DOHH2 (cell line): ENCODE measurements around the gene ZNF181.

Experiments used
- H3F3A ChIP-seq: fragments of 200-600 bp; sonication (generic), shearing (Covaris generic); 2 replicates; pipeline ENCODE4 v1.6.0; 2016; ENCODE audit warnings: antibody characterized with exemption, mild to moderate bottlenecking; ENCODE audit not compliant: control insufficient read depth, insufficient read depth
- H3K27ac ChIP-seq: fragments of 200-600 bp; sonication (generic); 2 replicates; pipeline ENCODE4 v1.5.1; 2014; ENCODE audit warnings: low read depth, mild to moderate bottlenecking, low read length, moderate library complexity
- H3K27me3 ChIP-seq: fragments of 200-600 bp; sonication (generic); 2 replicates; pipeline ENCODE4 v1.6.1; 2014; ENCODE audit warnings: mild to moderate bottlenecking, low read length, mixed read lengths; ENCODE audit not compliant: control insufficient read depth
- H3K36me3 ChIP-seq: fragments of 200-600 bp; sonication (generic); 2 replicates; pipeline ENCODE4 v1.6.1; 2014; ENCODE audit warnings: mild to moderate bottlenecking, low read length, moderate library complexity, mixed read lengths; ENCODE audit not compliant: control insufficient read depth
- H3K4me1 ChIP-seq: fragments of 200-600 bp; sonication (generic); 2 replicates; pipeline ENCODE4 v1.6.1; 2014; ENCODE audit warnings: mild to moderate bottlenecking, low read length, mixed read lengths; ENCODE audit not compliant: control insufficient read depth
- H3K4me2 ChIP-seq: fragments of 200-600 bp; sonication (generic); 2 replicates; pipeline ENCODE4 v1.6.0; 2014; ENCODE audit warnings: mild to moderate bottlenecking, low read length, moderate library complexity
- H3K4me3 ChIP-seq: fragments of 200-600 bp; sonication (generic); 2 replicates; pipeline ENCODE4 v1.5.1; 2014; ENCODE audit warnings: mild to moderate bottlenecking, low read length, mixed read lengths
- H3K79me2 ChIP-seq: fragments of 200-600 bp; sonication (generic); 2 replicates; pipeline ENCODE4 v1.6.1; 2014; ENCODE audit warnings: mild to moderate bottlenecking, low read length, mixed read lengths; ENCODE audit not compliant: control insufficient read depth
- H3K9me2 ChIP-seq: fragments of 200-600 bp; sonication (generic); replicated peaks from 2 replicates; pipeline ENCODE4 v1.6.1; 2014; ENCODE audit warnings: mild to moderate bottlenecking, low read length, mixed read lengths; ENCODE audit not compliant: control insufficient read depth
- H3K9me3 ChIP-seq: fragments of 200-600 bp; sonication (generic); 2 replicates; pipeline ENCODE4 v1.6.1; 2014; ENCODE audit warnings: antibody characterized with exemption, low read length, mixed read lengths; ENCODE audit not compliant: control insufficient read depth, insufficient read depth
- H4K20me1 ChIP-seq: fragments of 200-600 bp; sonication (generic); 2 replicates; pipeline ENCODE4 v1.6.0; 2014; ENCODE audit warnings: low read depth, mild to moderate bottlenecking, antibody characterized with exemption, low read length, moderate library complexity; ENCODE audit not compliant: control insufficient read depth, insufficient read depth
- EZH2phosphoT487 ChIP-seq: fragments of 200-600 bp; sonication (generic); IDR thresholded peaks from 2 replicates; pipeline ENCODE4 v1.6.1; 2017; ENCODE audit warnings: borderline replicate concordance, mild to moderate bottlenecking, antibody characterized with exemption, low read length, moderate library complexity, mixed read lengths
- TF ChIP-seq, protein P1 (sequence below): fragments of 200-600 bp; sonication (generic); IDR thresholded peaks from one replicate; pipeline ENCODE4 v1.5.1; 2014; ENCODE audit warnings: antibody characterized with exemption, mild to moderate bottlenecking, low read depth, low read length; ENCODE audit not compliant: poor library complexity, severe bottlenecking

ZNF181 gene

DNA sequence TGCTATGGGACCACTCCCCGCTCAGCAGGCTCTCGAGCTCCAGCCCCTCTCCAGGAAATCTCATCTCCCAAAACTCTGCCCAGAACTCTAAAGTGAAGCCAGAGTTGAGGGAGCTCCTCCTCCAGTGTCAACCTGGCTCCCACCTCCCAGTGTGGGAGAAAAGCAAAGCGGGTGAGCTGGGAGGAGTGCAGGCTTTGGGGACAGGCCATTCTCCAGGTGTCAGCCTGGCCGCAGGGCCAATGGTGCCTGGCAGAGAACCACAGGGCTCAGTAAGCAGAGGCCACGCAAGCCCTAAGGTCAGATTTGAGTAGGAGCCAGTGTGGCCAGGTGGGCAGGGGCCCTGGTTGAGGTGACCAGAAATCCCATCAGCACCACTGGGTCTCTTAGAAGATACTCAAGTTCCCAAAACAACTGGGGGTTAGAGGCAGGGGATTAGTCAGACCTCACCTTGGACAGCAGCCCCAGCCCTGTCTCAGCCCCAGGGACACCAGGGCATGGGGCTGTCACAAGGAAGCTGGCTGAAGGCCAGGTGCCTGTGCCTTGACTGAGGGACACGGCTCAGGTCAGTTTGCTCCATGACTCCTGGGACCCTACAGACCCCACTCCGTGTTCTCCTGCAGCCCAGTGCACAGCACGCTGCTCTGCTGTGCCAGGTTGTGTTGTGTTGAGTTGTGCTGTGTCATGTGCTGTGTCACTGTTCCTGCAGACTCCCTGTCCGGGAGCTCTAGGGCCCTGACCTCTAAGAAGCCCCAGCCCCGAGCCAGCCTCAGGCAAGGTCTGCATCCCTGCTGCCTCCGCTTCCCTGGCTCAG lies 2.8 kb upstream of the ZNF181 start:
- H3K36me3 ChIP-seq: no peaks in the 10 kb centered on the region
- no peaks in the 10 kb centered on the region for H3F3A ChIP-seq
- H3K4me3 ChIP-seq: no peak overlapping the region
- H3K79me2 ChIP-seq: peaks cover 2% of the 10 kb centered on the region; the same call in 1 of the 2 replicates
- no peak overlapping the region for H3K27ac ChIP-seq
- no peak for TF ChIP-seq EZH2phosphoT487
- TF ChIP-seq, protein P1, sequence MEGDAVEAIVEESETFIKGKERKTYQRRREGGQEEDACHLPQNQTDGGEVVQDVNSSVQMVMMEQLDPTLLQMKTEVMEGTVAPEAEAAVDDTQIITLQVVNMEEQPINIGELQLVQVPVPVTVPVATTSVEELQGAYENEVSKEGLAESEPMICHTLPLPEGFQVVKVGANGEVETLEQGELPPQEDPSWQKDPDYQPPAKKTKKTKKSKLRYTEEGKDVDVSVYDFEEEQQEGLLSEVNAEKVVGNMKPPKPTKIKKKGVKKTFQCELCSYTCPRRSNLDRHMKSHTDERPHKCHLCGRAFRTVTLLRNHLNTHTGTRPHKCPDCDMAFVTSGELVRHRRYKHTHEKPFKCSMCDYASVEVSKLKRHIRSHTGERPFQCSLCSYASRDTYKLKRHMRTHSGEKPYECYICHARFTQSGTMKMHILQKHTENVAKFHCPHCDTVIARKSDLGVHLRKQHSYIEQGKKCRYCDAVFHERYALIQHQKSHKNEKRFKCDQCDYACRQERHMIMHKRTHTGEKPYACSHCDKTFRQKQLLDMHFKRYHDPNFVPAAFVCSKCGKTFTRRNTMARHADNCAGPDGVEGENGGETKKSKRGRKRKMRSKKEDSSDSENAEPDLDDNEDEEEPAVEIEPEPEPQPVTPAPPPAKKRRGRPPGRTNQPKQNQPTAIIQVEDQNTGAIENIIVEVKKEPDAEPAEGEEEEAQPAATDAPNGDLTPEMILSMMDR: no peak
- no peak overlapping the region for H3K4me2 ChIP-seq
- H3K4me1 ChIP-seq: peaks cover 16% of the 10 kb centered on the region
- H3K27me3 ChIP-seq: no peaks in the 10 kb centered on the region; the same call in 1 of the 2 replicates
- no peaks in the 10 kb centered on the region for H4K20me1 ChIP-seq
- H3K9me3 ChIP-seq: no peaks in the 10 kb centered on the region
- no peaks in the 10 kb centered on the region for H3K9me2 ChIP-seq

DNA sequence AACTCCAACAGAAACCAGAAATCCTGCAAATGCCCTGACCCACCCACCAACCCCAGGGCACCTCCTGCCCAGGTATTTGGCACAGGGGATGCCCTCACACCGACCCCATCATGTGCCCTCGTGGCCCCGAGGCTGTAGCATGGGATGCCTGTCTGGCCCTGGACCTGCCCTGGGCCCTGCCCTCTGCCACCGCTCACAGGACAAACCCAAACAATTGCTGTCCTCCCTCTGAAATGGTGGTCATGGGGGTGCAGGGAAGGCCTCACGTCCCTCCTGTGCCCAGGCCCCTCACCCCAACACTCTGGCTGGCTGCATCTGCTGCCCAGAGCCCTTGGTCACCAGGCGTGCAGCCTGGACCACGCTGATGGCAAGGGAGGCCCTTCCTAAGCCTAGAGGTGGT lies 2.1 kb upstream of the ZNF181 start:
- H4K20me1 ChIP-seq: no peaks in the 10 kb centered on the region
- TF ChIP-seq, protein P1: no peak
- no peak for TF ChIP-seq EZH2phosphoT487
- no peak overlapping the region for H3K27ac ChIP-seq
- H3K79me2 ChIP-seq: peaks cover 2% of the 10 kb centered on the region; the same call in 1 of the 2 replicates
- no peak overlapping the region for H3K4me2 ChIP-seq
- no peaks in the 10 kb centered on the region for H3F3A ChIP-seq
- H3K9me2 ChIP-seq: no peaks in the 10 kb centered on the region
- H3K4me1 ChIP-seq: peaks cover 16% of the 10 kb centered on the region
- no peaks in the 10 kb centered on the region for H3K36me3 ChIP-seq
- H3K4me3 ChIP-seq: no peak overlapping the region
- no peaks in the 10 kb centered on the region for H3K9me3 ChIP-seq
- H3K27me3 ChIP-seq: no peaks in the 10 kb centered on the region

DNA sequence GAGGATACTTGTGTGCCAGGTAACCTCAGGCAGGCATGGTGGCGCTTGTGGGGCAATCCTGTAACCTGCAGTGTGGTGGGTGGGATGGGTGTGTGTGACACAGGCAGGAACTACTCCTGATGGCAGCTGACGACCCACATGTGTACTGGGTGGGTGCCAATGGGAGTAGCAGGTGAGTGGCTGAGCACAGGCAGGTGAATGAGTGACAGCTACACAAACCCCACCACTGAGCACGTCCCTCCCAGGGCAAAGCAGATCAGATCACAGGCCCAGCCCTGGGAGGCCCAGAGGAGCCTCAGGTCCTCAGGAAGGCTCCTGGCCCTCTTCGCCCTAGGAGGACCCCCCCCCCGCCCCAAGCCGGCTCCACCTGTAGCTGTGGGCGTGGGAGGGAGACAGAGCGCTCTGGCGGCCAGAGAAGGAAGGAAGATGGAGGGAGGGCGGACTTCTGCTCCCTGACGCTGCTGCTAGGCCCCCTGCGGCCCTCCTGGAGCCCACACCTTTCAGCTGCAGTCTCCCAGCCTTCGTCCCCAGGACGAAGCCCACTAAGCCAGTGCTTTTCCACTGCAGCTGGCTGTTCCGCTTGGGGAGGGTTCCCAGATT lies 1.3 kb upstream of the ZNF181 start:
- Histone ChIP-seq H3K36me3 (no peaks in the 10 kb centered on the region), H3K79me2 (peaks cover 2% of the 10 kb centered on the region; the same call in 1 of the 2 replicates), H3K4me2 (peak overlapping the region; percentile 73), H4K20me1 (no peaks in the 10 kb centered on the region), H3K4me3 (peak overlapping the region; percentile 75), H3K4me1 (peaks cover 16% of the 10 kb centered on the region), H3F3A (no peaks in the 10 kb centered on the region), H3K9me2 (no peaks in the 10 kb centered on the region), H3K27ac (no peak overlapping the region), H3K9me3 (no peaks in the 10 kb centered on the region), H3K27me3 (no peaks in the 10 kb centered on the region)
- TF ChIP-seq, protein P1: no peak
- TF ChIP-seq EZH2phosphoT487: no peak
